Astrocyte (in vitro differentiated cells and primary cell): ENCODE data around the gene EVL.

Experiments
- CTCF ChIP-seq: IDR thresholded peaks from 2 replicates; pipeline ENCODE4 v1.5.1; 2011; ENCODE audit warnings: low read depth, mild to moderate bottlenecking, inconsistent platforms, low read length, moderate library complexity; ENCODE audit not compliant: insufficient read depth
- EZH2 ChIP-seq: IDR thresholded peaks from 2 replicates; pipeline ENCODE4 v1.6.1; 2012; ENCODE audit warnings: mild to moderate bottlenecking, low read length, inconsistent platforms; ENCODE audit not compliant: insufficient read depth

- TF ChIP-seq CTCF (peak; percentile 38), EZH2 (no peak)
Observed at GRCh38 chr14:100192672-100193416, 127.6 kb downstream of the EVL start.
